Osteocyte (in vitro differentiated cells): ENCODE measurements around the gene PITX1. TPM values are rescaled to one million over a fixed set of nuclear protein-coding genes. Genes with fewer than 3 reads are reported as not detected.
"Not testable (repeated sequence)": the region's sequence is repeated elsewhere in the genome, so short reads cannot be mapped to it uniquely, and the experiment has no call there.

Experiments
- DNase-seq: peaks from one replicate; pipeline ENCODE4 v3.0.0; 2021; ENCODE audit warnings: mixed read lengths; ENCODE audit not compliant: unreplicated experiment; ENCODE audit errors: extremely low spot score
- H3K27ac Mint-ChIP-seq: one replicate; pipeline ENCODE4 v1.8.0; 2021; ENCODE audit warnings: mild to moderate bottlenecking, mixed read lengths; ENCODE audit not compliant: unreplicated experiment
- H3K27me3 Mint-ChIP-seq: one replicate; pipeline ENCODE4 v1.8.0; 2021; ENCODE audit warnings: mixed read lengths; ENCODE audit not compliant: unreplicated experiment
- H3K36me3 Mint-ChIP-seq: one replicate; pipeline ENCODE4 v1.8.0; 2021; ENCODE audit warnings: mixed read lengths; ENCODE audit not compliant: unreplicated experiment
- H3K4me1 Mint-ChIP-seq: one replicate; pipeline ENCODE4 v1.8.0; 2021; ENCODE audit warnings: mixed read lengths; ENCODE audit not compliant: unreplicated experiment
- H3K4me3 Mint-ChIP-seq: one replicate; pipeline ENCODE4 v1.8.0; 2021; ENCODE audit warnings: mild to moderate bottlenecking, moderate library complexity, mixed read lengths; ENCODE audit not compliant: unreplicated experiment
- H3K9me3 Mint-ChIP-seq: one replicate; pipeline ENCODE4 v1.8.0; 2021; ENCODE audit warnings: mixed read lengths; ENCODE audit not compliant: unreplicated experiment
- CTCF ChIP-seq: fragments of 200-600 bp; sonication (generic); IDR thresholded peaks from 2 replicates; pipeline ENCODE4 v1.5.0; 2021; ENCODE audit warnings: antibody characterized with exemption, mild to moderate bottlenecking, moderate library complexity
- long read RNA-seq: library from polyadenylated mRNA; unstranded; transcript quantifications from one replicate; pipeline ENCODE4 v2.0.0, GENCODE V29; 2021
- total RNA-seq: library from RNA; stranded (reverse); gene quantifications from 2 replicates; pipeline ENCODE4 v1.2.1, GENCODE V29; 2021

The PITX1 gene
- 0.13 TPM in 1 of 2 replicates, not detected in the other for total RNA-seq
- long read RNA-seq, result 0 reads

- H3K4me3 Mint-ChIP-seq, result peak within 1 kb of the TSS; percentile 68
- peaks cover 30% of the 10 kb centered on the region for H3K4me1 Mint-ChIP-seq
- TF ChIP-seq CTCF, result no peak
- no peaks in the 10 kb centered on the region for H3K9me3 Mint-ChIP-seq
- DNase-seq, result no peak
- no peak within 1 kb of the TSS for H3K27ac Mint-ChIP-seq
- H3K27me3 Mint-ChIP-seq, result peaks cover 84% of the 10 kb centered on the region
- H3K36me3 Mint-ChIP-seq, result peaks cover 2% of the 10 kb centered on the region
These were observed at the start of gene PITX1 for GRCh38 chr5:135033901-135034235. Gene PITX1, minus strand, starts transcription at chr5:135034228. Its CDS starts 347 bp downstream, at chr5:135033881.

- not testable (repeated sequence) for H3K4me1 Mint-ChIP-seq, H3K4me3 Mint-ChIP-seq, H3K27ac Mint-ChIP-seq, H3K9me3 Mint-ChIP-seq, H3K36me3 Mint-ChIP-seq, DNase-seq
- H3K27me3 Mint-ChIP-seq, result peaks cover 35% of the 10 kb centered on the region
These were observed 49.3 kb upstream of the PITX1 start for GRCh38 chr5:135083334-135083733.

GRCh38 chr5:135081240-135081639 is 47.2 kb upstream of the PITX1 start:
- Mint-ChIP-seq H3K9me3 (peaks cover 10% of the 10 kb centered on the region), H3K27ac (no peak overlapping the region), H3K27me3 (peaks cover 33% of the 10 kb centered on the region), H3K36me3 (no peaks in the 10 kb centered on the region), H3K4me1 (no peaks in the 10 kb centered on the region), H3K4me3 (no peak overlapping the region)
- no peak for DNase-seq
- no peak for TF ChIP-seq CTCF

- peaks cover 42% of the 10 kb centered on the region for H3K27me3 Mint-ChIP-seq
- no peak overlapping the region for H3K27ac Mint-ChIP-seq
- peaks cover 10% of the 10 kb centered on the region for H3K9me3 Mint-ChIP-seq
- H3K36me3 Mint-ChIP-seq, result no peaks in the 10 kb centered on the region
- DNase-seq, result no peak
- H3K4me1 Mint-ChIP-seq, result no peaks in the 10 kb centered on the region
- no peak overlapping the region for H3K4me3 Mint-ChIP-seq
- no peak for TF ChIP-seq CTCF
These were observed 45.7 kb upstream of the PITX1 start for GRCh38 chr5:135079760-135080159.

GRCh38 chr5:135079099-135079681 is 45.2 kb upstream of the PITX1 start:
- no peak for TF ChIP-seq CTCF
- Mint-ChIP-seq H3K4me3 (no peak overlapping the region), H3K9me3 (peaks cover 10% of the 10 kb centered on the region), H3K27me3 (peaks cover 44% of the 10 kb centered on the region), H3K4me1 (no peaks in the 10 kb centered on the region), H3K36me3 (no peaks in the 10 kb centered on the region), H3K27ac (no peak overlapping the region)
- DNase-seq, result no peak

- Mint-ChIP-seq H3K36me3 (no peaks in the 10 kb centered on the region), H3K4me3 (no peak overlapping the region), H3K27me3 (peaks cover 56% of the 10 kb centered on the region), H3K27ac (no peak overlapping the region), H3K4me1 (no peaks in the 10 kb centered on the region), H3K9me3 (peaks cover 10% of the 10 kb centered on the region)
- no peak for TF ChIP-seq CTCF
- DNase-seq, result no peak
These were observed 42.8 kb upstream of the PITX1 start for GRCh38 chr5:135076801-135077200.
